Fibroblast of pulmonary artery (primary cell): ENCODE measurements around the gene OR2H1.

Source experiments
- DNase-seq: peaks from one replicate; pipeline ENCODE4 v3.0.0-alpha.2; 2010; ENCODE audit warnings: low read depth
- H3K4me3 ChIP-seq: replicated peaks from 2 replicates; pipeline ENCODE4 v1.5.1; 2011; ENCODE audit warnings: low read depth, mild to moderate bottlenecking, control low read depth, low read length, moderate library complexity
- CTCF ChIP-seq: IDR thresholded peaks from 2 replicates; pipeline ENCODE4 v1.5.1; 2011; ENCODE audit warnings: mild to moderate bottlenecking, control low read depth, low read length, inconsistent platforms; ENCODE audit errors: missing control alignments

The OR2H1 gene

GRCh38 chr6:29506446-29507067 lies 49.6 kb downstream of the OR2H1 start:
- TF ChIP-seq CTCF, result no peak
- DNase-seq, result no peak
- H3K4me3 ChIP-seq, result no peak overlapping the region

- DNase-seq, result no peak
- TF ChIP-seq CTCF, result no peak
- no peak overlapping the region for H3K4me3 ChIP-seq
Observed at GRCh38 chr6:29507319-29507718, 50.4 kb downstream of the OR2H1 start.

DNA sequence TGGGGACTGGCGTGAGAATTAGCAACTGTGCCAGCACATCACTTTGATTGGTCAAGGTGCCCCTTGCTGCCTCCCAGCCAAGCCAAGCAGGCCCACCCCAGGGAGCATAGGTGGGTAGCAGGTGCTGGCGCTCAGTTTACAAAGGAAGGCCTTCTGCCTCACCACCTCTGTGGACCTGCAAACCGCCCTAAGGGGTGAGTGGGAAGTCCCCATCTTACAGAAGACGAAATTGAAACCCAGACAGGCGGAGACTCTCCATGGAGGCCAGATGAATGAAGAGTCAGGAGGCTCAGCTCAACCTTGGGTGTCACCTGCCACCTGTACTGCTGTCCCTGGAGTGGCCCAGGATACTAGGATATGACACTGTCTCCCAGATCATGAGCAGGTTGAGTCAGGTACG lies 52.3 kb downstream of the OR2H1 start:
- no peak overlapping the region for H3K4me3 ChIP-seq
- DNase-seq, result no peak
- no peak for TF ChIP-seq CTCF

DNA sequence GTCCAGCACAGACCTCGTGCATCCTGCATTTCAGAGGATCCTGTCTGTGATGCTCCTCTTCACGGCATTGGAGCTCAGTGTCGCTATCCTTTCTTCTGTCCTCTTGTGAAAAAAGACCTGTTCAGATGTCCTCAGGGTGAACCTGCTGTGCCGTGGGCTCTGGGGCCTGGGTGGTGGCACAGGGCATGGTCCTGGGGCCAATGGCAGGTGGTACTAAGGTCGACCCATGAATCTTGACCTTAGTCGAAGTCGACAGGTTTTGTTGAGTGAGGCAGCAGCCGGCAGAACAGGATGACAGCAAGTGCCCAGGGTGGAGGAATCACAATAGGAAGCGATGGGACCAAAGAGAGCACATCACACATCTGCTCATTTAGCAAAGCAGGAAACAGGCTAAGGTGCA lies 52.8 kb downstream of the OR2H1 start:
- no peak overlapping the region for H3K4me3 ChIP-seq
- no peak for TF ChIP-seq CTCF
- DNase-seq, result no peak

GRCh38 chr6:29510202-29510601 lies 53.2 kb downstream of the OR2H1 start:
- H3K4me3 ChIP-seq, result no peak overlapping the region
- DNase-seq, result no peak
- no peak for TF ChIP-seq CTCF

GRCh38 chr6:29510746-29511300 lies 53.9 kb downstream of the OR2H1 start:
- no peak for DNase-seq
- no peak overlapping the region for H3K4me3 ChIP-seq
- no peak for TF ChIP-seq CTCF
